HG03575 (cell line): ENCODE results near the gene CASZ1.

Experiments used
- ATAC-seq: cut with Tn5 transposase; IDR thresholded peaks from one replicate; pipeline ENCODE4 v1.9.1; 2021; ENCODE audit not compliant: unreplicated experiment, insufficient number of reproducible peaks, low FRiP score; ENCODE audit errors: extremely low read depth

Gene CASZ1

DNA sequence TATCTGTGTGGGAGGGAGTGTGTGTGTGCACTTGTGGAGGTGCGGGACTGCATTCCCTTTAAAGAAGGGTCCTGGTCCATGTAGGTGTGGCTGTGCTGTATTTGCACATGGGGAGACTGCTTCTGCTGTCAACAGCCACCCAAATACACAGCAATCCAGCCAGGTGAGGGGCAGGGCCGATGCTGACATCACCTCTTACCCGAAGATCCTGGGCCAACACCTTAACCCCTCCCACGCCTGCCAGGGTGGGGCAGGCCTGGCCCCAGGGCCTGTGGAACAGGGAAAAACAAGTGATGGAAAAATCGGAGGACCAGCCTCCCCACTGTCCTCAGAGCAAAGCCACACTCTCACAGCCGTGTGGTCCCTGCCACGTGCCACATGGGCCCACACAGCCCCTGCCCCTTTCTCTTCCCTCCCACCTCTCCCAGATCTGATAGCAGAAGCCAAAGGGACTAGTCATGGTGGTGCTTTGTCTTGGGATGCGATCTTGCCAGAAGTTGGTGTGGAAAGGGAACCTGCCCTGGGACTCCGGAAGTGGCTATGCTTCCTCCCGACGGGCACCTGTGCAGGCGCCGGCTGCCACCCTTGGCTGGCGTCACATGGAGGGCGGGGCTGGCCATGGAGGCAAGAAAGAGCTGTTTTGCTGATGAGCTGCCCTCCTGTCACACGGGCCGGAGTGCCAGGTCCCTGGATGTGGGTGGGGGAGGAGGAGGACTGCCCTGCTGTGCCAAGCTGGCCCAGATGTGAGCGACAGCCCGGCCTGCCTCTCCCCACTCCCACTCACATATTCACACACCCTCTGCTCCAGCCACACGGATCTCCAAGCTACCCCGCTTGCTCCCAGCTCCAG lies 7.8 kb upstream of the CASZ1 start:
- ATAC-seq = no peak

DNA sequence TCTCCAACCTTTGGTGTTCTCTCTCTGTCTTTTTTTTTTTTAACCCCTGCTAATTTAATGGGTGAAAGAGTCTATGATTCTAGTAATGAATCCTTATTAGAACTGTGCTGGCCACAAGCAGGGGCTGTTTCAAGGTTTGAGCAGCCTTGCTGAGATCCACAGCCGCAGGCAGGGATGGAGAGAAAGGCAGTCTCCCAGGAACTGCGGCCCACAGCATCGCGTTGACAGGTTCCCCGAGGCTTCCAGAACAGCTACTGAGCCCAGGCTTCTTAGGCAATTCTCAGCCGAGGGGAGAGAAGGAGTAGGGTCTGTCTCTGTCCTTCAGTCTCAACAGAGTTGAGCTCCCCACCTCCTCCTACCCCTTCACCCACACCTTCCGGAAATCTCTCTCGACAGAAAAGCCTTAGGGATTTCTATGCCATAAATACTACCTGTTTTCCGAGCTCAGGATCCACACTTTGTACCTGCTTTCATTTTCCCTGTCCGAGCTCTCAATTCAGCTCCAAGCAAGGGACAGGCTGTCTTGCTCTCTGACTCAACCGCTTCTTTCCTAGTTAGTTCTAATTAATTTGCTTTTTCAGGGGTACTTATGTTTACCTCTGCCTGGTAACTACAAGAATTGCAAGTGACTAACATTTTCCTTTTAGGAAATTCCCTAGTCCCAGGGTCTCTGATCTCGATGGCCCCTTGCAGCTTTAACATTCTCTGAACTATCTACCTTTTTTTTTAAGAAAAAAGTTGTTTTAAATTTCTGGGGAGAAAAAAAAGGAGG lies 6.7 kb upstream of the CASZ1 start:
- ATAC-seq = no peak

DNA sequence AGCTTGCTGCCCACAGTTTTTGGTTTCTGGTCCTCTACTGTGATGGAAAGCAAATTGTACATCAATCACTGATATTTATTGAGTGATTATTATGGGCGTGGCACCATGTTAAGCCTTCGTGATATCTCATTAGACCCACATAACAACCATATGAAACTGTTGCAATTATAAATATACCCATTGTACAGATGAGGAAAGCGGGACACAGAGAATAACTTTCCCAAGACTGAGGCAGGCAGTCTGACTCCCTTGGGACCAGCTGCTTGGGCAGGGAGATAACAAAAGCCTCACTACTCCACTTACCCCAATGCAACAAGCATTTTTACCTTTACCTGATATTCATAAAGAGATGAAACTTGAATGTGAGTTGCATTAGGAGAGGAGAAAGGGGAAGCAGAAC lies 4.3 kb upstream of the CASZ1 start:
- no peak for ATAC-seq

DNA sequence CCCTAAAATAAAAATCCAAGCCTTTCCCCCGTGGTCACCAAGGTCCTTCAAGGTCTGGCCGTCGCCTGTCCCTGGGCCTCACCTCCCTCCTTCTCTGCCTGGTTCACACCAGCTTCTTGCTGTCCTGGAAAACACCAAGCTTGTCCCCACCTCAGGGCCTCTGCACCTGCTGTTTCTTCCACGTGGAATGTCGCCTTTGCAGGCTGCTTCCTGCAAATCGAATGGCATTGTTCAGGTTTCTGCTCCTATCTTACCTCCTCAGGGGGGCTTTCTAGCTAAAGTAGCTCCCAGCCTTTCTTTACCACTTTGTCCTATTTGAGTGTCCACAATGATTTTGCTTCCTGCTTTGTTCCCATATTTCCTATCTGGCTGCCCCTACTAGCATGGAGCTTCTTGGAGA lies 3.3 kb upstream of the CASZ1 start:
- ATAC-seq = no peak

DNA sequence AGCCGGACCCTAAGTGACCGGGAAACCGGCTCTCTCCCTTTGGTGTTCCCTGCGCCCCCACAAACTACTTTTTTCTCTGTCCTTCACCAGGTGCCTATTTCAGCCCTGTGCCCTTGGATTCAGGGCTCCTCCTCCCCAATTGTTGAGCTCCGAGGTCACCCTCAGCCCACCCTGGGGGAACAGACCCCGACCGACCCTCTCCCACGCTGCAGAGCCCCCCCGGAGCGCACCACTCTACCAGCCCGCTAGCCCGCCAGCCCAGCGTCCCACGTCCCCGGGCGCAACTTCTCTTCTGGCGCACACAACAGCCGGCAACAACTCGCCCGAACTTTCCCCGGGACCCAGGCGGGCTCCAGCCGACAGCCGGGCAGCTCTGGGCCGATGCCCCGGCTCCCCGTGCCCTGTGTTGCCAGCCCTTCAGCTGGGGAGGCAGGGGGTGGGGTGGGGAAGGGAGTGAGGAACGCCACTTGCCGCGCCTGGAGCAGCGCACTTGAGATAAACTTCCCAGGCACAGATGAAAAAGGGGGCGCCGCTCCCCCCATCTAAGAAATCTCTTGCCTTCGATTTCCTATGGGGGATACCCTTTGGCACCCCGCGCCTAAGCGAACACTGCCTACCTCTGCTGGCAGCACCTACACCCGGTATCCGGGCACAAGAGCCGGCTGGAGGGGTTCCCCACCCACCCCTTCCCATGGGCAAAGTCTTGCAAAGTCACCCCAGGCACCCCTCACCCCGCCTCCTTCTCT lies 997 bp downstream of the CASZ1 start:
- no peak for ATAC-seq

DNA sequence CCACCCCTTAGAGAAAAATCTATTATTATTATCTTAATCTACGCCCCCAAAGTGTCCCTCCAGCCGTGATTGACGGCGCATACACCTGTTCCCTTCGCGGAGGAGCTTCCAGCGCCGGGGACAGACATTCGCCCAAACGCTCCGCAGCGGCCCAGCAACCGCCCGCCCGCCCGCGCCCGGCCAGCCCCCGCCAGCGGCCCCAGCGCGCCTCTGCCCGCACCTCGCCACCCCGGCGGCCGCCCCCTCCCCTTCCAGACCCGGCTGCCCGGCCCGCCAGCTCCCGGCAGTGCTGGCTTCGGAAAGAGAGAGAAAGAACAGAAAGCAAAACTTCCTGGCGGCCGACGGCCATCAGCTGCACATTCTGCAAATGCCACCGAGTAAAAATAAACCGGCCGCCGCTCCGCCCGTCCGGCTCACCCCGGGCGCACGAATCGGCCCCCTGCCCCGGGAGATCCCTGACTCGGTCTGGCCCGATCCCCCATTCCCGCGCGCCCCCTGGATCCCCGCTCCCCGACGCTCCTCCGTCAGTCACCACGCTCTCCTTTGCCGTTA lies 1.6 kb downstream of the CASZ1 start:
- ATAC-seq = no peak

DNA sequence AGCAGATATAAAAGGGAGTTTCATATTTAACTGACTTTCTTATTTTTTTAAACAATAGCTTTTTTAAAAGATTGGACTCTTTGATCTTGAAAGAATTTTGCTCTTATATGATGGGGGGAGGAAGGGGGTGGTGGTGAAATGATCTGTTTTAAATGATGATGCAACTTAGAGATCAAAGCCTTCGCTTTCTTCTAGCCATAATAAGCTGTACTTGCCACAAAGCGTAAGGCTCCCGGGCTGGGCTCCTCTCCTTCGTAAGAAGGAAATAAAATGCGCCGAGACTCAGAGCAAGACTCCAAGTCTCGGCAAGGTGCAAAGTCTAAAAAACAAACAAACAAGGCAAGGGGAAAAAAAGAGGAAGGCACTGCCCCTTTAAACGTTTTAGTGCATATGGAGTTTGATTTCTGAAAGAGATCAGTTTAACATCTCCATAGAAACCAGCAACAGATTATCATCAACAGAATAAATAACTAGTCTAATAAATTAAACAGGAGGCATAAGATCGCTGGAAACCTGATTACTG lies 3.3 kb downstream of the CASZ1 start:
- no peak for ATAC-seq

DNA sequence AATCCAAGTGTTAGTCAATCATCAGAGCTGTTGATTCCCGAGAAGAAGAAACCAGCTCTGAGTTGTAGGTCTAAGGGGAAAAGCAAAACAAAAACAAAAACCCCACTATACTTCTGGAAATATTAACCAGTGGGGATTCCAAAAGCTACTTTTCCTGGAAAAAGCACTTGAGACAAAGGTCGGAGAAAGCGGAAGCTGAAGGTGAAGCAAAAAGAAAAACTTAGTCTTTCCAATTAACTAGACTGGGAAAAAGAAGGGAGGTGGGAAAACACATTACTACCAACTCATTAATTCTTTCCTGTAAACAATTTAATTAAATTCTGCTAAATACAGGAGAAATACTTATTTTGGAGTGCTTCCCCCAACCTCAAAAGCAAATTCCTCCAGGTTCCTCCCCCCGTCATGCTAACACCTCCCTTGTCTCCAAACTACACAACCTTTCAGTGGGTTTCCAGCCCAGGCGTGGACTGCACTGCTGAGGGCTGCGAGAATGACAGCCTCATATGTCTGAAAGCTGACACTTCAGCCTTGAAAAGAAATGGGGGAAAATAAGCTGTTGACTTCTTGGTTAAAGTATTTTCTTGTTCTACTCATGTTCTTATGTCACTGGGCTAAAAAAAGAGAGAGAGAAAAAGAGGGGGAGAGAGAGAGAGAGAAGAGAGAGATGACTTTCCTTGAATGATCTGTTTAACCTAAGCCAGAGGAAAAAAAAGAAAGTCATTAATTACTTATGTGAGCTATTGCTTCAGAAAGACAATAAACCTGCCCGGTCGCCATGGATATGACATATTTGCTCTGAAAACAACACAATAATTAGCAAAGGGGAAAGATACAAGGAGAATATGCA lies 5.1 kb downstream of the CASZ1 start:
- ATAC-seq = no peak

DNA sequence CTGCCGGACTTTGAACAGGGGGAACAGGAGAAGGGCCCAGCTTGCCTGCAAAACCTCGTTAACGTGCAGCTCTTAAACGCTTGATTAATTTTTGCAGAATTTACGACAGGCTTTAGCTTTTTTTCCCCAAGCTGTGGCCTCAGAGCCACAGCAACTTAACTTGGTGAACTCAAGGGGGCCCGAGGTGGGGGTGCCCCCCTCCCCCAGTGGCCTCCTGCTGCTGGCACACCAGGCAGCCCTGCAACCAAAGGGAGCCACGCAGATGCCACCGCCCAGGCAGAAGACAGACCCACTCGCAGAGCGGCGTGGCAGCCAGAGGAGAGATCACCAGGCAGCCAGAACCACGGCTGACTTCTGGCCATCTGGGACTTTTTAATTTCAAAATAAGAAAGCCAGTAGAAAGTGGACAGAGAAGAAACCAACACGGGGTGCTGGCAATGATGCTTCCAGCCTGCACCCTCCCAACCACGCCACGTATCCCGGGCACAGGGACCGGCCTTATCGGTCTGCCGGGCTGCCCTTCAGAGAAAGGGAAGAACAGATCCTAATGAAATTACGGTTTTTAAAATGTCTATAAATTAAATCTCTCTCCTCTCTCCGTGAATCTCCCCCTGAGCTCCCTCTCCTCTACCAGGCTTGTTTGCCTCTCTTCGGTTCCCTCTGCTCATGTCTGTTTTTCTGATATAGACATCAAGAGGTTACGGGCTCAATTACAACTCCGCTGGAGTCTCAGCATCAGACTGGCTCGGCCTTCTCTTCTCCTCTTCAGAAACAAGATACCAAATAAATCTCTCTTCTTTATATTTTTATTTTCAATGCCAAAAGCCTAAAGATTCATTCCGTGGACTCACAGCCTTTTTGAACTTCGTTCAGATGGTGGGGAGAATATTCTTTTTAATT lies 6.4 kb downstream of the CASZ1 start:
- ATAC-seq = no peak

DNA sequence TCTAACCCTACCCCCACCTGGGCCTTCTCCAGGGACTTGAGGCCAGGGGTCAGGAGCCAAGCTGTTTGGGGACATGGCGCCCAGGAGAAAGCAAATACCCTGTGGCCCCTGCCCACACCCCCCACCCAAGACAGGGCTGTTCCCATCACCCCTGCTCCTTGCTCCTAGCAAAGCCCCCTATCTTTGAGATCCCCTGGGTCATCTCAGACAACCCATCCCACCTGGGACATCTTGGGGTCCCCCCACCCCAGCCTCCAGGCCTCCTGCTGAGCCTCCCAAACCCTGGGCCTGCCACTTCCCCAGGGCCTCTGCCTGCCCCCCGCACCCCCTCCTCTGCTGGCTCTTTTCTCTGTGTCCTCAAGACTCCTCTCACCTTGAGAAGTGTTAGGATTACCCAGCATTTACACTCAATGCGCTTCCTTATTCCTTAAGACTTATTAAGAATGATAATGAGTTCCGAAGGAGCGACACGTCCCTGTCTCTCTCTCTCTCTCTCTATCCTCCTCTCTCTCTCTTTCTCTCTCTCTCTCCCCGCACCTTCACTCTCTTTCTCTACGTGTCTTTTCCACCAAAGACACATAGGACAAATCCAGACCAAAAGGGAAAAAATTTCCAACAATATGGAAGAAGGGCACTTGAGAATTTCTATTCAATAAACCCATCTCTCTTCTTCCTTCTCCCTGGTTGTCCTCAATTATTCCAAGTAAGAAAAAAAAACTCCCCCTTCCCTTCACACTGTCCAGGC lies 7.2 kb downstream of the CASZ1 start:
- no peak for ATAC-seq

DNA sequence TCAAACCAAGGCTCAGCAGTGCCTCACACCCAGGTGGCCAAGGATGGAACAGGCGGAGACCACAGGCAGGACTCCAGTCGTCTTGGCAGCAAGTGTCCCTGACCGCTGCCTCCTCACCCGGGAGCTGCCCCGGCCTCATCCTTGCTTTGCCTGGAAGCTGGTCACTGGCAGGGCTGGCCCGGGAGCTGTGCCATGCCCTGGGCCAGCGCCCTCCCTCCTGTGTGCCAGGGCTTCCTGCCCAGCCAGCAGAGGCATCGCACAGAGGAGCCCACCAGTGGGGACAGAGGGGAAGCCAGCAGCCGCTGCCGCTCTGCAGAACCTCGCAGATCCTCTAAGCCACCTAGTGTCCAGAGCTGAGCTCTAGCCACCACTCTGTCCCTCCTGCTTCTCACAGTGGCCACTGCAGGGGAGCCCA lies 7.8 kb downstream of the CASZ1 start:
- ATAC-seq = no peak

DNA sequence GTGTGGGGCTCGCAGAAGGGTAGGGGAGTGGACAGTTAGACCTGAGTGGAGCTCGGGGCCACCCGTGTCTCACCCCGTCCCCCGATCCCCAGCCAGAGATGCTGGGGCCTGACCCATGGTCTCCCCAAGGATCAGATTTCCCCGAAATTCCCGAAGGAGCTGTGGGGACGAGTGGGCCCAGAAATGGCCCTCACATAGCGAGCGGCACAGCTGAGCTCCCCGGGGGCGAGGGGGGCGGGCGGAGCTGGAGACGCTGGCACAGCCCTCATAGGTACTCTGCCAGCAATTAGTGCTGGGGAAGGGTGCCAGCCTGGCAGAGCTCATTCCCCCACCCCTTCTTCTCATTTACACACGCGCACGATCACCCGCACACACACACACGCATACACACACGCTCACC lies 9.2 kb downstream of the CASZ1 start:
- ATAC-seq = no peak

DNA sequence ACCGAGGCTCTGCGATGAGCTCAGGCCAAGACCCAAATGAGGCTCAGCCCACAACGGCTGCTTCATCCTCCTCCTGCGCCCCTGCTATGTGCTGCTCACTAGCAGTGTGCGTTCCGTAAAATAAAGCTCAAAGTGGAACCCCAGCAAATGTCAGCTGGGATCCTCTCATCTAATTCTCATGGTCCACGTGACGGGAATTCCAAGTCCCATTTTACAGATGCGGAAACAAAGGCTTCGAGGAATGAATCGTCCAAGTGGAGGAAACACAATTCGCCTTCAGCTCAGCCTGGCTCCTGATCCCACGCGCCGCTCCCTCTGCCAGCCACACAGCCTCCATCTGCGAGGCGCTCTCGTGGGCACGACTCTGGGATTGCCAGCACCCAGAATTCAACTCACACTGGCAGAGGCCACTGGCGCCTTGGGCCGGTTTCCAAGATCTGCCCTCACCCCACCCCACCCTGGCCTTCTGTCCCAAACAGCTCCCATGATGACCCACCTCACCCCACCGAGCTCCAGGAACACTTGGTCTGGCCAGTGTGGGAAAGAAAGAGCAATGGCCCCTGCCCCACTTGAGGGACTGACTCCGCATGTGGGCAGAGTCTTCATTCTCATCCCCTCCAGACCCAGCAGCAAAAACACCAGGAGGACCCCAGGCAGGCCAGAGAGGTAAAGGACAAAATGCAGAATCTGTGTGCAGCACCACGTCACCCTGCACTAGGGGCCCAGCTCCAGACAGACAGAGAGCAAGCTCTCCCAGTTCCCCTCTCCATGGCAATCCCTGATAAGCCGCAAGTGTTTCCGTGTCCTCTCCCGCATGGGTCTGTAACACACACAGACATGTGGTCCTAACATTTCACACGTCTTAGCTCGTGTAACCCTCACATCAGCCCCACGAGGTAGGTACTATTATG lies 10.5 kb downstream of the CASZ1 start:
- ATAC-seq = no peak

DNA sequence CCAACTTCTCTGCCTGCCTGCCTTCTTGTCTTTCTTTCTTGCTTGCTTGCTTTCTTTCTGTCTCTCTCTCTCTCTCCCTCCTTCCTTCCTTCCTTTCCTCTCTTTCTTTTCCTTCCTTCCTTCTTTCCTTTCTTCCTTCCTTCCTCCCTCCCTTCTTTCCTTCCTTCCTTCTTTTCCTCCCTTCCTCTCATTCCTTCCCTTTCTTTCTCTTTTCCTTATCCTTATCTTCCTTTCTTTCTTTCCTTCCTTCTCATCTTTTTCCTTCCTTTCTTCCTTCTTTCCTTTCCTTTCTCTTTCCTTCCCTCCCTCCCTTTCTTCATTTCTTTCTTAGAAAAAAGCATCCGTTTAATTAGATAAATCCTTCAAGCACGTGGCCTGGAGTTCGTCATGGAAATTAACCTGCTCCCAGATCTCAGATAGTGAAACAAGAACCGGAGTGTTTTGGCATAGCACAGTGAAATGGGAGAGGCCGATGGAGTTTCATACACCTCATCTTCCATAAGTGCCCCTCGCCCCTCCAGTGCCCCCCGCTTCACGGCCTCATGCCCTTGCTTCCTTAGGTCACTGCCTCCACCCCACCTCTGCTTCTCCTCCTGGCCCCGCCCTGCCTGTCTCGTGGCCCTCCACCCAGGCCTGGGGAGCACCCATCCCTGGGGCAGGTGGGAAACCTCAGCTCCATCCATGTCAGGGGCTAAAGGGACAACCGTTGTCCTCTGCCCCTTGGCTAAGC lies 11.3 kb downstream of the CASZ1 start:
- ATAC-seq = no peak

DNA sequence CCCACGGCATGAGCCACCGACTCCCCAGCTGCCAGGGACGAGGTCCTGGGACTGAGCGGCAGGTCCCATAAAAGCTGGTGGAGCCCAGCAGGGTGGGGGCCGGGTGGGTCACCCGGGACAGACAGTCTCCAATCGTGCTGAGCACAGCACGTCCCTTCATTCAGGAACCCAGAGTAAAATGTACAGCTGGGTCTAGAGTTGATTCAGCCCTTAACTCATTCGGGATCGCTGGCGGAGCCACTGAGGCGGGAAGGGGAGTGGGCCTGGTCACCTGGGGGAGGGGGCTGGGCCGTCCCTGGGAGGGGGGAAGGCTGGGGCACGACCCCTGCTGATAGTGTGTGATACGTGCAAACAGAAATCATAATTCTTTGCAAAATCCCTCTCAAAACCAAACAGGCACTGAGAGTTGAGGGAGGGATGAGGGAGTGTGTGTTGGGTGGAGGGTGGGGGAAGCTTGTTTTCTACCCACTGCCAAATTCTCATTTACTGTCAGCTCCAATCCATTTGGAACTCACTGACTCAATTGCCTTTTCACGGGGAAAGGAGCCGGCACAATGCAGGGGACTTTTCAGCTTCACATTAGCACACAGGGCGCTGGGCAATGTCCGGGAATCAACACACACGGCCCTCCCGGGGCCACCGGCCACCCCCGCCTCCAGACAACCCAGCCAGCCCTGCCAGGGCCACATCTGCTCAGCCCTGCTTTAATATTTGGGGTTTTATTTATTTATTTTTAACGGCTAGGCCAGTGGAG lies 13.8 kb downstream of the CASZ1 start:
- ATAC-seq = no peak
